HG02571 (cell line): ENCODE data around the gene NR2E1.

Experiments
- ATAC-seq: cut with Tn5 transposase; IDR thresholded peaks from one replicate; pipeline ENCODE4 v1.9.1; 2021; ENCODE audit warnings: mild to moderate bottlenecking, moderate library complexity; ENCODE audit not compliant: unreplicated experiment

Gene NR2E1

GRCh38 chr6:108171291-108171917 lies 5.6 kb downstream of the NR2E1 start:
- no peak for ATAC-seq

GRCh38 chr6:108171918-108172516 lies 6.2 kb downstream of the NR2E1 start:
- ATAC-seq, result no peak

DNA sequence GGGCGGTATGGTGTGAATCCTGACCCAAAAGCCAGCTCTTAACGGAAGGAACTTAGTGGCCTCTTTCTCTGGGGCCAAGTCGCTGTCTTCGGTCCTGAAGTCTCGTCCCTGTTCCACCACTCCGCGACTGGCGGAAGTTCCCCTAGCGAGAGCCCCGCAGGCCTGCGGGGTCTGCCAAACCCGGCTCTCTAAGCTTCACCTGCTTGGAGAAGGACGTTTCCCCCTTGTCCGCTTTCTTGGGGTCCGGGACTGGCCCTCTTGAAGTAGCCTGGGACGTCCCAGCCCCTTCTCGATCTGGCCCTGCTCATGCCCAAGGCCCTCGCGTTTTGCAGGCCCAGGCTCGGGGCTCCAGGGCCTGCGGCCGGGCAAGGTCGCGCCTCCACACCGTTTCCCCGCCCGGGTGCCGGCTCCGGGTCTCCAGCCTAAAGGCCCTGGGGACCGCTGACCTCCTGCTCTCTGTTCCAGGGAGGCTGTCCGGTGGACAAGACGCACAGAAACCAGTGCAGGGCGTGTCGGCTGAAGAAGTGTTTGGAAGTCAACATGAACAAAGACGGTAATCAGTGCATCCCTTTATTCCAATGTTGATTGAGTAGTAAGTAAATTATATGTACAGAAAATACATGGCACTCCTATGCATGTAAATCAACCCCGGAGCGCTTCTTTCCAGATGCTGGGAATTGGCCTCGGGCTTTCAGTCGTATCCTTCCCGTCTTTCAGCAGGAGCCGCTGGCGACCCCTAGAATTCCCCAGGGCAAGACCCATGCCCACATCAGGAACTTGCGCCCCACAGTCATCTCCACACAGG lies 8.8 kb downstream of the NR2E1 start:
- no peak for ATAC-seq

DNA sequence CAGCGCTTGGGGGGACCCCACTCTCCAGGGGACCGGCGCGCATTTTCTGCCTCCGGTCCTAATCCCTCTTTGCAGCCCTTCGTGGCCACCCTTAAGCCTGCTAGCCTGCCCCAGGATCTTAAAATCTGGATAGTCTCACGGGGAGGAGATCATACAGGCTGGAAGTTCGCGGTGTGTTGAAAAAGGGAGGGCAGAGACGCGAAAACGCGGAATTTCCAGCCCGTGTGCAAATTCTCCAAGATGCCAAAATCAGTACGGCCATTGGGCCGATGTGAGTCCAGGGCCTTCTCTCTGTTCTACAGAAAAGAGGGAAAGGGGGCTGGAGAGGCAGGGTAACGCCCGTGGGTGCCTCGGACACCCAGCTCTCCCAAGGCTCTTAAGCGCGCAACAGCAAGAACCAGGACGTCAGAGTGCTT lies 9.4 kb downstream of the NR2E1 start:
- no peak for ATAC-seq

DNA sequence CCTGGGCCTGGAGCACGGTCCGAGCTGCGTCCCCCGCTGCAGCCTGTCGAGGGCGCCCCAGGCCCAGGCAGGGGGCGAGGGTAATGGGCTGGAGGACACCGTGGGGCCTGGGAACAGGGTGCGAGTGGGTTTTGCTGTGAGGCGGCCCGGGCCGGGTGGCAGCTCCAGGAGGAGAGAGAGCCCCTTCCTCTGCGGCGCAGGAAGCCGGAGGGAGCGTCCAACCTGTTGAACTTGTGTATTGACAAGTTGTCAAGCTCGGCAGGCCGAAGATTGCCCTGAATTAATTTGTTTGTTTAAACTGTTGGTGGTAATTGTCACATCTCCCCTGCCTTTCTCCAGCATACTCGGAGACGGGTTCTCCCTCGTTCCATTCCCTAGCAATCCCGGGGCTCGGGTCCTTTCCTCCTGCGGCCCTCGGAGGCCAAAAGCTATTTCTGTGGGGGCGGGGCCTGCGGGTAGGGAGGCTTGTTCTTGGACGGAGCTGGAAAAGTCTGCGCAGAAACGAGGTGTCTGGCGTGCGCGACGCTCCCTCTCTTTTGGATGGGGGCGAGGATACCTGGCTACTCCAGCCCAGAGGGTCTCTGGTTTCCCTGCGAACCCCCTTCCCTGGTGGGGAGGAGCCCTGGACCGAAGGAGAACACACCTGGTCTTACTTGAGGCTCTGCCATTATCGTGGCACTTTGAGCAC lies 9.9 kb downstream of the NR2E1 start:
- no peak for ATAC-seq

- ATAC-seq, result no peak
Measured at GRCh38 chr6:108176281-108177089, 10.7 kb downstream of the NR2E1 start.

GRCh38 chr6:108179741-108180140 lies 13.9 kb downstream of the NR2E1 start:
- ATAC-seq, result no peak

DNA sequence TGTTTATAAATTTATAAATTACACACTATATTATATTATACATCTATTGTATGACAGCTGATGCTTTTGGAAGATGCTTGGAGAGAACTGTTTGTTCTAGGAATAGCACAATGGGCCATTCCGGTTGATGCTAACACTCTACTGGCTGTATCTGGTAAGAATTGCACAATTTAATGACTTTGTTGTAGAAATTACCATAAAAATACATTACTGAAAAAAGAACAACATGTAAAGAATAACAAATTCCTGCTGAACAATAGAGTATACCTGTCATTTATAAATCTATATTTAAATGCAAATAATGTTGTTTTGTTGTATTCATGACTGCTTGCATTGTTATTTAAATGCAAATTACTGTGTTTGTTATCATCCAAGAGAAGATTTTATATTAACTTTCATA lies 14.4 kb downstream of the NR2E1 start:
- ATAC-seq, result no peak

DNA sequence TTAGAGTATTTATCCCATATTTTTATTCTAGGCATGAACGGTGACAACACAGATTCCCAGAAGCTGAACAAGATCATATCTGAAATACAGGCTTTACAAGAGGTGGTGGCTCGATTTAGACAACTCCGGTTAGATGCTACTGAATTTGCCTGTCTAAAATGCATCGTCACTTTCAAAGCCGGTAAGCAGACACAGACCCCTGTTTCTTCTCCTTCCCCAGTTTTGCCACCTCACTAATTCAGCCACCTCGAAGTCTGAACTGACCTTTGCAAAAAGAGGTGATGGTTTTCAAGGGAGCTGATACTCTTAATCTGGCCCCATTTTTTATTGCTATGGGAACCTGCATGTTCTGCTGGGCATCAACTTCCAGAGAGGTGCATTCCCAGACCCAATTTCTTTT lies 15.0 kb downstream of the NR2E1 start:
- no peak for ATAC-seq

DNA sequence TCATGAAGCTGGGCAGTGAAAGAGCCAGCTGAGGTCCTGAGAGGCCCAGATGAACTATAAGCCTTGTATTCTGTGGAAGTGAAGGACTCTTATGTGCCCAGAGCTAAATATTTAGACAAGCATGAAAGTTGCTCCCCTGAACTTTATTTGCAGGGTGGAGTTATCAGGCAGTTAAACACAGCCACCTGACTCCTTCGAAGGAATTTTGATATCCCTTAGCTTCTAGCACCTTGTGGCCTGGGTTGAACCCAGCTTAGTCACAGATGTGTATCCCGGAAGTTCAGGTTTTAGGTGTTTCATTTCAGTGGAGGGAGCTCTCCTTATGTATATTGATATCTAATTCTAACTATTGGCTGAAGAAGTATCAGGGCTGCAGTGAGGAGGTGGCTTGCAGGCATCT lies 20.4 kb downstream of the NR2E1 start:
- ATAC-seq, result no peak

DNA sequence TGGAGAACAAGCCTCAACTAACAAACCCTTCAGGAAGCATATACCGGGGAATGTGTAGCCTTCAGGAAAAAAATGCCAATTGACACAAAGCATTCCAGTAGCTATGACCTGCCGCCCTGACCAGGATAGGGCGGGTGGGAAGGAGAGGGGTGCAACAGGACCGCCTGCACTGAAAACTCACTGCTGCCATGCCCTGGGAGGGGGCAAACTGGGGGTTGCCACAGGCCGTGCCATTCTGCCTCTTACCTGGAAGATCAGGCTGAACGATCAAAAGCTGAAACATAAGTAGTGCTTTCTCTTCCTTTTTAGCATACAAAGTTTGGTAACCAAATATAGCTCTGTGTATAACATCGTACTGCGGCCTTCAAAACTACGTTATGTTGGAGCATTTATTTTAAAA lies 21.7 kb downstream of the NR2E1 start:
- no peak for ATAC-seq

DNA sequence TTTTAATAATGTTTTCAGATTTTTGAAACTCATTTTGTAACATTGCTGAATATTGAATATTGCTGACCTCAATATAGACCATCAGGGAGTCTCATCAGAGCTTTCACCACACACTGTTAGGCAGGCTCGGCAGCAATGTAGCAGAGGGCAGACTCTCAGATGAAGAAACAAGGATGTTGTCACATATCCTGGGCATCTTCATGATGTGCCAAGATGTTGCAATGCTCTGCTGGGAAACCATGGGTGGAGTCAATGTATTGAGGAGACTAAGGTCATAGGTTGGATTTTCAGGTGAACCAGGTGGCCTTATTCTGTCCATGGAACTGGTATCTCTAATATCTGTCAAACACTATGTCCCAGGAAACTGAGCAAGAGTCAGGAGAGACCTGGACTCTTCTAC lies 27.3 kb downstream of the NR2E1 start:
- no peak for ATAC-seq

- ATAC-seq, result no peak
Measured at GRCh38 chr6:108193835-108194234, 28.0 kb downstream of the NR2E1 start.

GRCh38 chr6:108194503-108194902 lies 28.7 kb downstream of the NR2E1 start:
- no peak for ATAC-seq

DNA sequence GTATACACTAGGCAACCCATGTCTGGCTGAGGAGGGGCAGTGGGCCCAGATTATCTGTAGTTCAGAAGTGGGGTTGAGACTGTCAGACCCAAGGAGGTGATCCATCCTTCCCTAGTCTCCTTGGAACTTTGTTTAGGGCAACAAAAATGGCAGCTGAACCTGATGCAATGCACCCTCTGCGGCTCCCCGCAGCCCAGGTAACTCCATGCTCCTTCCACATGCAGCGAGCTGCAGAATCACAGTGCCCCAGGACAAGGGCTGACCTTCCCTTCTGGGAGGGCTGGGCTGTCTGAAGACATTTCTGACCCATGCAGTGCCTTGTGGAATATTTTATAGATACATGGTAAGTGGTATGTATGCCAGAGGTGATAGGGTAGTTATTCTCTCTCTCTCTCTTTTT lies 29.4 kb downstream of the NR2E1 start:
- ATAC-seq, result no peak

GRCh38 chr6:108198761-108199498 lies 33.1 kb downstream of the NR2E1 start:
- ATAC-seq, result no peak

GRCh38 chr6:108200186-108200585 lies 34.4 kb downstream of the NR2E1 start:
- ATAC-seq, result no peak

DNA sequence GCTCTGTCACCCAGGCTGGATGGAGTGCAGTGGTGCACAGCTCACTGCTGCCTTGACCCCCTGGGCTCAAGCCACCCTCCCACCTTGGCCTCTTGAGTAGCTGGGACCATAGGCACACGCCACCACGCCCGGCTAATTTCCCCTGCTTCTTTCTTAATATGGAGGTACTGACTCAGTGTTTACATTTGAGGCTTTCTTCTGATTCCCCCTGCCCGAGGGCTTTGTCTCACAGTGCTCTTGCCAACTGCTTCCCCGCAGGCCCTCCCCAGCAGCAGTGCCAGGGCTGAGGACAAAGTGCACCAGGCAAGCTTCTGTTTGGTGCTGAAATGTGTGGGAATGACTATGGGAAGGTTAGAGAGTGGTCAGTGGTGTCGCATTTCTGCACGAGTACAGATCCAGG lies 34.8 kb downstream of the NR2E1 start:
- no peak for ATAC-seq

GRCh38 chr6:108203189-108204112 lies 37.6 kb downstream of the NR2E1 start:
- ATAC-seq, result no peak
